Mesenchymal stem cell (in vitro differentiated cells and primary cell): Measurements from ENCODE around the gene PKNOX1.

Experiments
- DNase-seq: peaks from one replicate; pipeline ENCODE4 v3.0.0-alpha.2; 2013
- H2AFZ ChIP-seq: one replicate; pipeline ENCODE4 v1.6.1; 2013; ENCODE audit warnings: low read depth, mild to moderate bottlenecking, control low read depth, inconsistent platforms, low read length, moderate library complexity
- H2AK5ac ChIP-seq: 2 replicates; pipeline ENCODE4 v1.6.1; 2013; ENCODE audit warnings: low read length, moderate library complexity, mild to moderate bottlenecking, inconsistent platforms; ENCODE audit not compliant: severe bottlenecking
- H2BK120ac ChIP-seq: one replicate; pipeline ENCODE4 v1.6.1; 2013; ENCODE audit warnings: low read depth, mild to moderate bottlenecking, inconsistent platforms, low read length, moderate library complexity
- H2BK12ac ChIP-seq, 2 experiments: one replicate each; pipeline ENCODE4 v1.6.1; 2013; ENCODE audit warnings: inconsistent platforms in 2 of 2, low read length in 2 of 2, mild to moderate bottlenecking in 2 of 2, moderate library complexity in 2 of 2, control low read depth in 1 of 2
- H2BK15ac ChIP-seq: one replicate; pipeline ENCODE4 v1.6.1; 2013; ENCODE audit warnings: mild to moderate bottlenecking, low read depth, inconsistent platforms; ENCODE audit not compliant: poor library complexity, severe bottlenecking
- H2BK5ac ChIP-seq: 2 replicates; pipeline ENCODE4 v1.6.1; 2013; ENCODE audit warnings: low read depth, mild to moderate bottlenecking, low read length, control low read depth, inconsistent platforms; ENCODE audit not compliant: poor library complexity, severe bottlenecking
- H3K14ac ChIP-seq, 2 experiments: one replicate each; pipeline ENCODE4 v1.6.1; 2013; ENCODE audit warnings: inconsistent platforms in 2 of 2, low read length in 2 of 2, control low read depth in 1 of 2, mild to moderate bottlenecking in 1 of 2, moderate library complexity in 1 of 2
- H3K18ac ChIP-seq, 2 experiments: one replicate each; pipeline ENCODE4 v1.6.1; 2013; ENCODE audit warnings: inconsistent platforms in 2 of 2, low read length in 2 of 2, control low read depth in 1 of 2, low read depth in 1 of 2, mild to moderate bottlenecking in 1 of 2
- H3K23ac ChIP-seq, 2 experiments: one replicate each; pipeline ENCODE4 v1.6.1; 2013; ENCODE audit warnings: inconsistent platforms in 2 of 2, low read length in 2 of 2, mild to moderate bottlenecking in 2 of 2, moderate library complexity in 2 of 2, control low read depth in 1 of 2
- H3K27ac ChIP-seq: 2 replicates; pipeline ENCODE4 v1.5.1; 2013; ENCODE audit warnings: mild to moderate bottlenecking, moderate library complexity, low read length, control low read depth, inconsistent platforms; ENCODE audit not compliant: poor library complexity, severe bottlenecking
- H3K27me3 ChIP-seq, 2 experiments: 2 replicates each; pipeline versions ENCODE4 v1.6.1 to v1.7.0; 2013; ENCODE audit warnings: low read length in 2 of 2, mild to moderate bottlenecking in 2 of 2, moderate library complexity in 2 of 2, control low read depth in 1 of 2, inconsistent platforms in 1 of 2; ENCODE audit not compliant: control insufficient read depth in 1 of 2, insufficient read depth in 1 of 2
- H3K36me3 ChIP-seq, 2 experiments: 2 replicates each; pipeline versions ENCODE4 v1.6.1 to v1.7.0; 2013; ENCODE audit warnings: low read length in 2 of 2, control low read depth in 1 of 2, inconsistent platforms in 1 of 2, low read depth in 1 of 2, mild to moderate bottlenecking in 1 of 2; ENCODE audit not compliant: insufficient read depth in 2 of 2, control insufficient read depth in 1 of 2
- H3K4ac ChIP-seq, 2 experiments: one replicate each; pipeline ENCODE4 v1.6.1; 2013; ENCODE audit warnings: inconsistent platforms in 2 of 2, low read length in 2 of 2, mild to moderate bottlenecking in 2 of 2, moderate library complexity in 2 of 2, control low read depth in 1 of 2, low read depth in 1 of 2
- H3K4me1 ChIP-seq: 2 replicates; pipeline ENCODE4 v1.6.1; 2013; ENCODE audit warnings: low read depth, low read length, control low read depth; ENCODE audit not compliant: control insufficient read depth, insufficient read depth
- H3K4me2 ChIP-seq: 2 replicates; pipeline ENCODE4 v1.6.1; 2013; ENCODE audit warnings: low read length, mild to moderate bottlenecking, inconsistent platforms; ENCODE audit not compliant: poor library complexity, severe bottlenecking
- H3K4me3 ChIP-seq, 2 experiments: 2 replicates each; pipeline versions ENCODE4 v1.5.1 to v1.7.0; 2013; ENCODE audit warnings: low read length in 2 of 2, mild to moderate bottlenecking in 2 of 2, control low read depth in 1 of 2, low read depth in 1 of 2; ENCODE audit not compliant: insufficient read depth in 1 of 2
- H3K79me1 ChIP-seq: replicated peaks from 2 replicates; pipeline ENCODE4 v1.6.1; 2013; ENCODE audit warnings: mild to moderate bottlenecking, control low read depth, low read length, inconsistent platforms; ENCODE audit not compliant: poor library complexity, severe bottlenecking
- H3K9ac ChIP-seq: 2 replicates; pipeline ENCODE4 v1.7.0; 2013; ENCODE audit warnings: mild to moderate bottlenecking, low read length, moderate library complexity
- H3K9me3 ChIP-seq: 2 replicates; pipeline ENCODE4 v1.7.0; 2013; ENCODE audit warnings: mild to moderate bottlenecking, low read length; ENCODE audit not compliant: control insufficient read depth
- H4K8ac ChIP-seq: one replicate; pipeline ENCODE4 v1.6.1; 2013; ENCODE audit warnings: inconsistent platforms, mild to moderate bottlenecking, low read length, moderate library complexity
- H4K91ac ChIP-seq: one replicate; pipeline ENCODE4 v1.6.1; 2013; ENCODE audit warnings: mild to moderate bottlenecking, low read length, inconsistent platforms
- WGBS: methylation state at CpG from one replicate; pipeline ENCODE4 v1.1.7; 2013; ENCODE audit warnings: mixed read lengths; 5-methylcytosine and 5-hydroxymethylcytosine counted together

PKNOX1 gene

DNA sequence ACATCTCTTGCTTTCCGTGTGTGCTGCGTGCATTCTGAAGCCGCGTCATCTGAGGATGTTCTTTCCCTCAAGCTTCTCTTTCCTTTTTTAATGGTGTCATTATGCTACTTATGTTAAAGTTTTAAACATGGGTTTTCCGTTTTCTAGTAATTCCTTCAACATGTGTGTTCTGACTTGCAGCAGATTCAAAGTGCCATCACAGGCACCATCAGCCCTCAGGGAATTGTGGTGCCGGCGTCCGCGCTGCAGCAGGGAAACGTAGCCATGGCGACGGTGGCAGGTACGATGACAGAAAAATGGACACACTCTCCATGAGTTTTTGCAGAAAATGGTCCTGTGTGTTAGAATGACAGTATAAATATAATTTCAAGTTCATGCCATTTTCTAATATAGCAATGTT is 42.4 kb downstream of the PKNOX1 start:
- peaks cover 14% of the 10 kb centered on the region for H3K4me1 ChIP-seq
- no peaks in the 10 kb centered on the region for H3K9me3 ChIP-seq
- no peak overlapping the region for H2BK5ac ChIP-seq
- no peak overlapping the region for H3K4me2 ChIP-seq
- H3K4me3 ChIP-seq: no peak overlapping the region
- no peak overlapping the region for H3K14ac ChIP-seq
- H3K4ac ChIP-seq: no peak overlapping the region
- no peak overlapping the region for H4K91ac ChIP-seq
- H2AFZ ChIP-seq: no peak overlapping the region
- no peak overlapping the region for H2BK120ac ChIP-seq
- H3K27me3 ChIP-seq: no peaks in the 10 kb centered on the region
- H2BK15ac ChIP-seq: no peak overlapping the region
- 98% methylated on average over 10 of the region's 13 CpGs for WGBS
- no peak overlapping the region for H3K23ac ChIP-seq
- no peak overlapping the region for H2AK5ac ChIP-seq
- H3K18ac ChIP-seq: no peak overlapping the region
- peaks cover 5% of the 10 kb centered on the region for H3K79me1 ChIP-seq
- peaks cover 38 to 77% of the 10 kb centered on the region in 2 experiments for H3K36me3 ChIP-seq
- no peak overlapping the region for H3K27ac ChIP-seq
- H2BK12ac ChIP-seq: no peak overlapping the region
- H3K9ac ChIP-seq: no peak overlapping the region
- DNase-seq: no peak
- no peak overlapping the region for H4K8ac ChIP-seq

DNA sequence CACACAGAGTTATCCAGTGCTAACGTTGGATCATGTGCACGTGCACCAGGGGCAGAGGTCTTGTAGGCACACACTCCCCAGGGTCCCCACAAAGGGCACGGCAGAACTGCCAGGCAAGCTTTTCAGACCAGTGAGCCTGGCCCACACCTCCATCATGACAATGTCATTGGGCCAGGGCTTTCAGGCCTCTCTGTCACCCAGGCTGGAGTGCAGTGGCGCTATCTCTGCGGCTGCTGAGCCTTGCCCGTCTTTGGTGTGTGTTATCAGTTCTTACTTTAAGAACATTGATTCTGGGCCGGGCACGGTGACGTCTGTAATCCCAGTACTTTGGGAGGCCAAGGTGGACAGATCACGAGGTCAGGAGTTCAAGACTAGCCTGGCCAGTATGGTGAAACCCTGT is 44.2 kb downstream of the PKNOX1 start:
- no peak overlapping the region for H3K4me3 ChIP-seq
- H3K9me3 ChIP-seq: no peaks in the 10 kb centered on the region
- no peak overlapping the region for H2BK12ac ChIP-seq
- no peak overlapping the region for H3K18ac ChIP-seq
- peaks cover 5% of the 10 kb centered on the region for H3K79me1 ChIP-seq
- H2BK15ac ChIP-seq: no peak overlapping the region
- 94% methylated on average over 10 of the region's 10 CpGs for WGBS
- no peak overlapping the region for H2BK120ac ChIP-seq
- no peak overlapping the region for H2AFZ ChIP-seq
- H3K23ac ChIP-seq: no peak overlapping the region
- no peak overlapping the region for H3K27ac ChIP-seq
- H4K91ac ChIP-seq: no peak overlapping the region
- H3K36me3 ChIP-seq: peaks cover 40 to 79% of the 10 kb centered on the region in 2 experiments
- peaks cover 14% of the 10 kb centered on the region for H3K4me1 ChIP-seq
- H3K9ac ChIP-seq: no peak overlapping the region
- H3K27me3 ChIP-seq: no peaks in the 10 kb centered on the region
- no peak overlapping the region for H4K8ac ChIP-seq
- no peak overlapping the region for H2AK5ac ChIP-seq
- DNase-seq: no peak
- no peak overlapping the region for H3K4me2 ChIP-seq
- no peak overlapping the region for H3K14ac ChIP-seq
- no peak overlapping the region for H3K4ac ChIP-seq
- H2BK5ac ChIP-seq: no peak overlapping the region

DNA sequence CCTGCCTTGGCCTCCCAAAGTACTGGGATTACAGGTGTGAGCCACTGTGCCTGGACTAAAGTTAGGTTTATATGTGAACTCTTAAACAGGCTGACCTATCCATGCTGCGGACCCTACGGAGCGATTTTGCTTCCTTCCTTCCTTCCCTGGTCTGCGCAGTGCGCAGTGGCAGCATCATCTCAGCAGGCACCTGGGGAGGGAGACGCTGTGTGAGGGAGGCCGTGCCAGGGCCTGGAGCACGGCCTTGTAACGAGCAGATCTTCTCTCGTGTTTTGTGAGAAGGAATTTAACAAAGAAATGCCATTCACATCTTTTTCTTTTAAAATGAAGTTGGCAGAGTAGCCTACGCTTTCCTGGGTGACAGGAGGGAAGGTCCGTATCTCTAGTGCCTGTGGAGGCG is 45.8 kb downstream of the PKNOX1 start:
- Histone ChIP-seq H2AFZ (no peak overlapping the region), H3K23ac (no peak overlapping the region), H4K8ac (no peak overlapping the region), H2BK5ac (no peak overlapping the region), H3K9me3 (no peaks in the 10 kb centered on the region), H3K18ac (no peak overlapping the region), H2BK120ac (no peak overlapping the region), H3K4ac (no peak overlapping the region), H3K4me1 (peaks cover 15% of the 10 kb centered on the region), H3K14ac (no peak overlapping the region), H3K4me2 (no peak overlapping the region), H4K91ac (no peak overlapping the region), H3K4me3 (no peak overlapping the region), H3K79me1 (peaks cover 8% of the 10 kb centered on the region), H2BK12ac (no peak overlapping the region), H2AK5ac (peak overlapping the region; percentile 46), H3K9ac (no peak overlapping the region), H2BK15ac (no peak overlapping the region), H3K27me3 (no peaks in the 10 kb centered on the region), H3K36me3 (peaks cover 41 to 83% of the 10 kb centered on the region in 2 experiments), H3K27ac (no peak overlapping the region)
- WGBS: 97% methylated on average over 8 of the region's 13 CpGs
- DNase-seq: no peak

DNA sequence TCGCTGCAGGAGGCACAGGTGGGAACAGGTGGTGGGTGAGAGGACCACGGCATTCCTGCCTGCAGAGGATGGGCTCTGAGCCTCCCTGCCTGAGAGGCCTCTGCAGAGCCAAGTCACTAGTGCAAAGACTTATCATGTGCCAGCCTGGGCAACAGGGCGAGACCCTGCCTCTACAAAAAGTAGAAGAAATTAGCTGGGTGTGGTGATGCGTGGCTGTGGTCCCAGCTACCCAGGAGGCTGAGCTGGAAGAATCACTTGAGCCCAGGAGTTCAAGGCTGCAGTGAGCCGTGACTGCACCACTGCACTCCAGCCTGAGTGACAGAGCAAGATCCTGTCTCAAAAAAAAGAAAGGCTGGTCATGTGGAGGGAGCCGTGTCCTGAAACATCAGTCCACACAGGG is 46.4 kb downstream of the PKNOX1 start:
- Histone ChIP-seq H3K9ac (no peak overlapping the region), H3K4ac (no peak overlapping the region), H3K36me3 (peaks cover 41 to 83% of the 10 kb centered on the region in 2 experiments), H3K79me1 (peaks cover 8% of the 10 kb centered on the region), H3K14ac (no peak overlapping the region), H3K4me2 (no peak overlapping the region), H3K18ac (no peak overlapping the region), H2BK120ac (no peak overlapping the region), H2BK12ac (no peak overlapping the region), H3K27me3 (no peaks in the 10 kb centered on the region), H4K8ac (no peak overlapping the region), H2BK5ac (no peak overlapping the region), H3K27ac (no peak overlapping the region), H3K4me3 (no peak overlapping the region), H3K9me3 (no peaks in the 10 kb centered on the region), H2AFZ (no peak overlapping the region), H2AK5ac (no peak overlapping the region), H2BK15ac (no peak overlapping the region), H4K91ac (no peak overlapping the region), H3K23ac (no peak overlapping the region), H3K4me1 (peaks cover 16% of the 10 kb centered on the region)
- 94% methylated on average over 6 of the region's 6 CpGs for WGBS
- no peak for DNase-seq
